ENCODE measurements around the gene KTI12.

Gene KTI12

GRCh38 chr1:51990478-51990965, 43.1 kb downstream of the KTI12 start, which contains the start of gene RAB3B:
Gene RAB3B (minus strand): TSS chr1:51990700. CDS start chr1:51977117, 13,583 bp downstream.
- peak; percentile 72 for DNase-seq

GRCh38 chr1:51989582-51990477, 43.8 kb downstream of the KTI12 start:
- TF ChIP-seq CTCF (IDR thresholded peaks at IDR 0.05; ENCODE audit: low read depth, low read length): no peak
- DNase-seq: no peak
- Histone ChIP-seq H3K36me3 (no peaks in the 10 kb centered on the region), H3K27me3 (no peaks in the 10 kb centered on the region), H3K4me3 (ENCODE audit: low read depth, low read length) (peak overlapping the region; percentile 36), H3K9me3 (no peaks in the 10 kb centered on the region), H3K4me1 (peaks cover 3% of the 10 kb centered on the region; the same call in 1 of the 2 replicates)

More at GRCh38 chr1:51990478-51990965, 43.1 kb downstream of the KTI12 start, which contains the start of gene RAB3B:
- H3K27me3 ChIP-seq: no peaks in the 10 kb centered on the region
- peak within 1 kb of the TSS; percentile 36 for H3K4me3 ChIP-seq (ENCODE audit: low read depth, low read length)
- H3K4me1 ChIP-seq: peaks cover 3% of the 10 kb centered on the region; the same call in 1 of the 2 replicates
- no peak for TF ChIP-seq CTCF (IDR thresholded peaks at IDR 0.05; ENCODE audit: low read depth, low read length)
- no peaks in the 10 kb centered on the region for H3K9me3 ChIP-seq
- no peaks in the 10 kb centered on the region for H3K36me3 ChIP-seq

- Histone ChIP-seq H3K9me3 (no peaks in the 10 kb centered on the region), H3K27me3 (no peaks in the 10 kb centered on the region), H3K36me3 (no peaks in the 10 kb centered on the region), H3K4me3 (ENCODE audit: low read depth, low read length) (no peak overlapping the region), H3K4me1 (peaks cover 3% of the 10 kb centered on the region; the same call in 1 of the 2 replicates)
- DNase-seq: no peak
- TF ChIP-seq CTCF (IDR thresholded peaks at IDR 0.05; ENCODE audit: low read depth, low read length): no peak
Measured at GRCh38 chr1:51988254-51988653, 45.4 kb downstream of the KTI12 start.

- peaks cover 3% of the 10 kb centered on the region; the same call in 1 of the 2 replicates for H3K4me1 ChIP-seq
- H3K4me3 ChIP-seq (ENCODE audit: low read depth, low read length): no peak overlapping the region
- peak; percentile 25 for DNase-seq
- H3K9me3 ChIP-seq: no peaks in the 10 kb centered on the region
- H3K27me3 ChIP-seq: no peaks in the 10 kb centered on the region
- no peak for TF ChIP-seq CTCF (IDR thresholded peaks at IDR 0.05; ENCODE audit: low read depth, low read length)
- no peaks in the 10 kb centered on the region for H3K36me3 ChIP-seq
Measured at GRCh38 chr1:51986718-51987117, 46.9 kb downstream of the KTI12 start.

- Histone ChIP-seq H3K4me3 (ENCODE audit: low read depth, low read length) (no peak overlapping the region), H3K36me3 (no peaks in the 10 kb centered on the region), H3K27me3 (no peaks in the 10 kb centered on the region), H3K4me1 (peaks cover 3% of the 10 kb centered on the region; the same call in 1 of the 2 replicates), H3K9me3 (no peaks in the 10 kb centered on the region)
- no peak for TF ChIP-seq CTCF (IDR thresholded peaks at IDR 0.05; ENCODE audit: low read depth, low read length)
- no peak for DNase-seq
Measured at GRCh38 chr1:51982161-51982560, 51.4 kb downstream of the KTI12 start.
